T-helper 17 cell (primary cell): Measurements from ENCODE around the gene GNPAT. TPM values are rescaled to one million over a fixed set of nuclear protein-coding genes. Genes with fewer than 3 reads are reported as not detected.

Experiments
- ATAC-seq: fragments of 150-1000 bp; cut with Tn5 transposase; 2 replicates; pipeline ENCODE4 v1.10.0; 2021; ENCODE audit warnings: mild to moderate bottlenecking, moderate library complexity
- DNase-seq, 3 donors: peaks; one replicate each; pipeline versions ENCODE4 v3.0.0 to v3.0.0-alpha.2; 2020 to 2021
- H3K9me3 ChIP-seq: one replicate; pipeline ENCODE4 v1.7.0; 2013; ENCODE audit warnings: low read length, mild to moderate bottlenecking; ENCODE audit not compliant: control insufficient read depth, poor library complexity, severe bottlenecking
- H3K27ac Mint-ChIP-seq: one replicate; pipeline ENCODE4 v1.8.0; 2022; ENCODE audit warnings: mild to moderate bottlenecking, moderate library complexity, mixed read lengths
- H3K27me3 Mint-ChIP-seq: one replicate; pipeline ENCODE4 v1.8.0; 2022; ENCODE audit warnings: mixed read lengths
- H3K36me3 Mint-ChIP-seq: one replicate; pipeline ENCODE4 v1.8.0; 2022; ENCODE audit warnings: low read depth, mixed read lengths
- H3K4me1 Mint-ChIP-seq: one replicate; pipeline ENCODE4 v1.8.0; 2022; ENCODE audit warnings: mild to moderate bottlenecking, mixed read lengths
- H3K4me3 Mint-ChIP-seq: one replicate; pipeline ENCODE4 v1.8.0; 2022; ENCODE audit warnings: mild to moderate bottlenecking, moderate library complexity, mixed read lengths
- total RNA-seq, 4 donors: library from RNA in 2 of 4; stranded (reverse) in 2 of 4; gene quantifications; one replicate each; pipeline ENCODE4 v1.2.3 and lab custom pipeline; 2022 to 2026

Gene GNPAT
- total RNA-seq, 2 donors from 2014 or later = 16.4 to 20.3 TPM

DNA sequence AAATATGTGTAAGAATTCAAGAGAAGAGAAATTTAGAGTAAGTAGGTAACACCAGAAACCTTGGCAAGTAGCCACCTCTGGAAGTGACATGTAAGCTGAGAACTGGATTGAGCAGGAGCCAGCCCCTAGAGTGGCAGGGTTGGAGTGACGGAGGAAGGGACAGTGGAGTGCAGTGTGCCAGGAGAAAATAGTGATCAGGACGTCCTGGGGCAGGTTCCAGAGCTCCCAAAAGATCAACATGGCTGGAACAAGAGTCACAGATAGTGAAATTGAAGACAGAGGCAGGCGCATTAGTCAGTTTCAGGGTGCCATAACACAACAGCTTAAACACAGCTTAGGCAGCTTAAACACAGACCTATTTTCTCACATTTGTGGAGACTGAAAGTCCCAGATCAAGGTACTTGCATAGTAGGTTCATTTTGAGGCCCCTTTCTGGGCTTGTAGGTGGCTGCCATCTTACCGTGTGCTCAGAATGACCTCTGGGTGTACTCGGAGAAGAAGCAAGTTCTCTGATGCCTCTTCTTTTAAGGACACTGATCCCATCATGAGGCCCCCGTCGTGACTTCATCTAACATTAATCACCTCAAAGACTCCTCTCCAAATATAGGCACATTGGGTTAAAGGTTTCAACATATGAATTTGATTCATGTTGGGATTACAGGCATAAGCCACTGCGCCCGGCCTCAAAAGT lies 37.2 kb downstream of the GNPAT start:
- no peak for ATAC-seq
- Mint-ChIP-seq H3K4me3 (no peak overlapping the region), H3K27me3 (no peaks in the 10 kb centered on the region), H3K36me3 (peaks cover 16% of the 10 kb centered on the region), H3K27ac (no peak overlapping the region), H3K4me1 (no peaks in the 10 kb centered on the region)
- DNase-seq = no peak
- H3K9me3 ChIP-seq = no peaks in the 10 kb centered on the region

DNA sequence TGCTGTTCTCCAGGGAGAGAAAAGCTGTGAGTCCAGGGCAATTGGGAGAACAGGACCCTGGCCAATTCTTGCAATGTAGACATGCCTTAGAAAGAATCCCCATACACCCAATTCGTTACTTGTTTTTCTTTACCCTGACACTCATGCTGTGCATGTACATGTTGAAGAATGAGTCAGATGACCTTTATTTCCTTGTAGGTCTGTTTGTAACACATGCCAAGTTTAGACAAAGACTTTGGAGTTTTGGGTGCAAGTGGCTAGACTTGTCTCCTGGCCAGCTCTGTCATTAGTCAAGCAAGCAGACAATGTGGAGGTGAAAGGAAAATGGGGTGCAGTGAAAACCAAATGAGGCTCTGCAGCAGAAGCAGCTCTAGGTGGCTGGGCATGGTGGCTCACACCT lies 38.1 kb downstream of the GNPAT start:
- DNase-seq (no peak), ATAC-seq (no peak)
- H3K27me3 Mint-ChIP-seq = no peaks in the 10 kb centered on the region
- H3K4me1 Mint-ChIP-seq = no peaks in the 10 kb centered on the region
- H3K36me3 Mint-ChIP-seq = peaks cover 16% of the 10 kb centered on the region
- no peak overlapping the region for H3K4me3 Mint-ChIP-seq
- no peak overlapping the region for H3K27ac Mint-ChIP-seq
- no peaks in the 10 kb centered on the region for H3K9me3 ChIP-seq

DNA sequence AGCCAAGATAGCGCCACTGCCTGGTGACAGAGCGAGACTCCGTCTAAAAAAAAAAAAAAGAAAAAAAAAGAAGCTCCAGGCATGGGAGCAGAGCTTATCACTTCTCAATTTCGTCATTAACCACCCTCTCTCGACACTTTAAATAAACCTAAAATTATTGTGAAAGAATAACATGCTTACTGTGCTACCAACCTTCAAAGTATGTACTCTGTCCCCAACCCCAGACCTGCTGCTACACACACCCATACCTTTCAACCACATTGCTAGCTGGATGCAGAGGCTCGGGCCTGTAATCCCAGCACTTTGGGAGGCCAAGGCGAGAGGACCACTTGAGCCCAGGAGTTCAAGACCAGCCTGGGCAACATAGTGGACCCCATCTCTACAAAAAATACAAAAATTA lies 38.7 kb downstream of the GNPAT start:
- Mint-ChIP-seq H3K4me3 (no peak overlapping the region), H3K4me1 (no peaks in the 10 kb centered on the region), H3K27ac (no peak overlapping the region), H3K27me3 (no peaks in the 10 kb centered on the region), H3K36me3 (peaks cover 12% of the 10 kb centered on the region)
- no peak for ATAC-seq
- DNase-seq = no peak
- H3K9me3 ChIP-seq = no peaks in the 10 kb centered on the region

DNA sequence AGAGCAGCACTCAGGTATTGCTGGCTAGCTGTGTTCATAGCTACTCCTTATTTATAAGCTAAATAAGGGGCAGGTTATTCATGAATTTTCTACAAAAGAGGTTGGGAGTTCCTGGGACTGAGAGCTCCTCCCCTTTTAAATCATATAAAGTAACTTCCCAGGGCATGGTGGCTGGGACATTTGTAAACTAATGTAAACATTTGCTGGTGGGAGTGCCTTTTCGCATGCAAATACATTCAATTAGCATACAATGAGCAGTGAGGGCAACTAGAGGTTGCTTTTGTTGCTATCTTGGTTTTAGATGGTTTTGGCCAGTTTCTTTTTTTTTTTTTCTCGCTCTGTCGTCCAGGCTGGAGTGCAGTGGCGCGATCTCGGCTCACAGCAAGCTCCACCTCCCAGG lies 43.4 kb downstream of the GNPAT start:
- no peaks in the 10 kb centered on the region for H3K9me3 ChIP-seq
- DNase-seq (no peak), ATAC-seq (no peak)
- no peak overlapping the region for H3K27ac Mint-ChIP-seq
- H3K27me3 Mint-ChIP-seq = no peaks in the 10 kb centered on the region
- no peaks in the 10 kb centered on the region for H3K36me3 Mint-ChIP-seq
- H3K4me3 Mint-ChIP-seq = no peak overlapping the region
- no peaks in the 10 kb centered on the region for H3K4me1 Mint-ChIP-seq

DNA sequence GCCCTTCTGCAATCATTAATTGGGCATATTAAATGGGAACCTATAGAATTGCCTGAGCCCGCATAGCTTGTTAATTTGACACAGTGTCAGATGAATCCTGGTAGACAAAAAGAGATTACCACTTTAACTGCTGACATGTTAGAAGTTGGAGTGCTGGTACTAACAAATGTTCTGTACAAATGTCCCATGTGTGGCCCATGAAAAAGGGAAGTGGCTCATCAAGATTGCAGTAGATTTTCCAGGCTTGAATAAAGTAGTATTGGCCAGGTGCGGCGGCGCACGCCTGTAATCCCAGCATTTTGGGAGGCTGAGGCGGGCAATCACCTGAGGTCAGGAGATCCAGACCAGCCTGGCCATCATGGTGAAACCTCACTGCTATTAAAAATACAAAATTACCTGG lies 45.6 kb downstream of the GNPAT start:
- H3K27ac Mint-ChIP-seq = no peak overlapping the region
- no peaks in the 10 kb centered on the region for H3K4me1 Mint-ChIP-seq
- ATAC-seq = no peak

DNA sequence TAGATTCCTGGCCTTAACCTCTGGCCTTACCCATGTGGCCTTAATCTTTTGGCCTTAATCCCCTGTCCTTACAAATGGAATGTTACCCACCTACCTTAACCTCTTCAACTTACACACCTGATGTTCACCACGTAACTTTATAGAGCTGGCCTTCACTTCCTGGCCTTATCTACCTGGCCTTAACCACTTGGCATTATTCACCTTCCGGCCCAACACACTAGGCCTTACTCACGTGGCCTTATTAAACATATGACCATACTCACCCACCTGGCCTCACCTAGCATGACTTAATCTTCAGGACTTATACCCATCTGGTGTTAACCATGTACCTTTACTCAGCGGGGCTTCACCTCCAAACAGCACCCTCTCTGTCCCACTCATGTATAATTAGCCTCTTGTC lies 54.9 kb downstream of the GNPAT start:
- ATAC-seq (no peak), DNase-seq (no peak)
- Mint-ChIP-seq H3K4me3 (no peak overlapping the region), H3K36me3 (no peaks in the 10 kb centered on the region), H3K27me3 (no peaks in the 10 kb centered on the region), H3K27ac (no peak overlapping the region), H3K4me1 (no peaks in the 10 kb centered on the region)
- H3K9me3 ChIP-seq = no peaks in the 10 kb centered on the region

More for the DNA sequence above, 45.6 kb downstream of the GNPAT start:
- Mint-ChIP-seq H3K36me3 (no peaks in the 10 kb centered on the region), H3K27me3 (no peaks in the 10 kb centered on the region), H3K4me3 (no peak overlapping the region)
- no peaks in the 10 kb centered on the region for H3K9me3 ChIP-seq
- no peak for DNase-seq

DNA sequence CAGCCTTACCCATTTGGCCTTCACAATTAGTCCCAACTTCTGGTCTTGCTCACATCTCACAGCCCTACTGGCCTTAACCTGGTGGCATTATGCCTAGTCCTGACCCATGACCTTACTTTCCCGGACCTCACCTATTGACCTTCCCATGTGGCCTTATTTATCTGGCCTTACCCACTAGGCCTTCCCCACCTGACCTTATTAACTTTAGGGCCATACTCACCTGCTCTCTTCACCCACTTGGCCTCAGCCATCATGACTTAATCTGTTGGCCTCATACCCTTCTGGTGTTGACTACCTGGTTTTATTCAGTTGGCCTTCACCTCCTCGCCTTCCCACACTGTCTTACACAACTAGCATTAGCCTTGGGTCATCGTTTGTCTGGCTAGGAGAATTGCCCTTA lies 61.0 kb downstream of the GNPAT start:
- Mint-ChIP-seq H3K27me3 (no peaks in the 10 kb centered on the region), H3K4me3 (no peak overlapping the region), H3K4me1 (no peaks in the 10 kb centered on the region), H3K27ac (no peak overlapping the region), H3K36me3 (no peaks in the 10 kb centered on the region)
- H3K9me3 ChIP-seq = no peaks in the 10 kb centered on the region
- DNase-seq (no peak), ATAC-seq (no peak)

DNA sequence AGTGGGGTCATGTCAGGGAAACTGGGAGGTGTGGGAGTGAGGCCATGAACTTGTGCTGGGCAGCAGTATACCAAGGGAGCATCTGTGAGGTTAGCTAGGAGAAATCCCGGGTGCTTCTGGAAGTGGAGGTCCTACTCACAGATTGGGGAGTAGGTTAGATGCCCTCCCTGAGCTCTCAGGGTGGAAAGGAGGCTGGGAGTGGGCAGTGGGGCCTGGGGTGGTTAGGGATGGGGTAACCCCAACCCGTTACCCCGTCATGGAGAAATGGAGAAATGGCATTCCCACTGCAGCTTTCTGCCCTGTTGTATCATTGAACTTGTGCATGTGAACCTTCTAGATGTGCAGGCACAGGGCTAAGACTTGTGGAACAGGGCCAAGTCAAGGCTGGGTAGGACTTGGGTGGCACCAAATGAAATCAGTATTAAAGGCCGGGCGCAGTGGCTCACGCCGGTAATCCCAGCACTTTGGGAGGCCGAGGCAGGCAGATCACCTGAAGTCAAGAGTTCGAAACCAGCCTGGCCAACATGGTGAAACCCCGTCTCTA lies 69.5 kb downstream of the GNPAT start:
- no peaks in the 10 kb centered on the region for H3K9me3 ChIP-seq
- H3K27me3 Mint-ChIP-seq = peaks cover 9% of the 10 kb centered on the region
- H3K27ac Mint-ChIP-seq = no peak overlapping the region
- peaks cover 2% of the 10 kb centered on the region for H3K36me3 Mint-ChIP-seq
- peaks cover 3% of the 10 kb centered on the region for H3K4me1 Mint-ChIP-seq
- DNase-seq (no peak), ATAC-seq (no peak)
- no peak overlapping the region for H3K4me3 Mint-ChIP-seq

DNA sequence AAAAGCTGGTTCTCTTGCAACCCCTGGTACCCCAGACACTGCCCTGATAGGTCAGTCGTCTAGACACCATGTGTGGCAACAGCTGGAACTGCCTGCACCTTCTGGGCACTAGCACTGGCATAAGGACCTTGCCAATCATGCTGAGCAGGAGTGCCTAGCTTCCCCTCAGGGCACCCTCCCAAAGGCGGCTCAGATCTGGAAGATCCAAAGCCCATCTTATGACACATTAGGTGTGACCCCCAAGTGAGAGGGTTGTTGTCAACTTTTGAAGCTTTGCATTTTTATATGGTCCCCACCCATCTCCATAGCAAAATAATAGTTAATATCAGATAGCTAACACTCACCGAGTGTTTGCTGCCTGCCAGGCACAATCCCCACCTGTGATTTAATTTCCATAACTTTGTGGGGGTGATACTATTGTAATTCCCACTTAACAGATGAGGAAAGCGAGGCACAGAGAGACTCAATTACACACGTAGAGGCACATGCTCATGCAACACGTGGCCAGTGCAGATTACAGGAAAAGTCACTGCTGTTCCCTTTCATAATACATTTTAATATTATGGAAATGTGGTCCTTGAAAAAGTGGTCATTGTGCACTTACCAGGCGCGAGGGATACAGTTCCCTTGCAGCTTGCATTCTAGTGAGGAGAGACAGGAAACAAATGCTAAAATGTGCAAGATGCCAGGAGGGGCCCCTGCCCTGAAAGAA lies 70.9 kb downstream of the GNPAT start:
- H3K9me3 ChIP-seq = no peaks in the 10 kb centered on the region
- ATAC-seq (no peak), DNase-seq (no peak)
- Mint-ChIP-seq H3K27ac (no peak overlapping the region), H3K4me1 (peaks cover 6% of the 10 kb centered on the region), H3K36me3 (peaks cover 2% of the 10 kb centered on the region), H3K27me3 (peaks cover 9% of the 10 kb centered on the region), H3K4me3 (peak overlapping the region; percentile 1)

DNA sequence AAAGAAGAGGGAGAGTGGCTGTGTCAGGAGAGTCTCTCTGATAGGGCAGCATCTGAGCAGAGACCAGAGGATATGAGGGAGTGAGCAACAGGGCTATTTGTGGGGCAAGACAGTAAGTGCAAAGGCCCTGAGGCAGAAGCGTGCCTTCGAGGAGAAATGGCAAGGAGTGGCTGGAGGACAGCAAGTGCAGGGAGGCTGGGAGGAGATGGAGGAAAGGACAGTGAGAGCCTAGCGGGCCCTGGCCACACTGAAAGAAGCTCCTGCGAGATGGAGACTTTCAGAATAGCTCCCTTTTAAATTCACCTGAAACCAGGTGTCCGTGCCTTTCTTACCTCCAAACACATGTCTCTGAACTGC lies 71.4 kb downstream of the GNPAT start:
- H3K9me3 ChIP-seq = no peaks in the 10 kb centered on the region
- Mint-ChIP-seq H3K4me1 (peaks cover 6% of the 10 kb centered on the region), H3K36me3 (peaks cover 2% of the 10 kb centered on the region), H3K27me3 (peaks cover 9% of the 10 kb centered on the region), H3K27ac (no peak overlapping the region), H3K4me3 (peak overlapping the region; percentile 1)
- DNase-seq (no peak), ATAC-seq (no peak)

DNA sequence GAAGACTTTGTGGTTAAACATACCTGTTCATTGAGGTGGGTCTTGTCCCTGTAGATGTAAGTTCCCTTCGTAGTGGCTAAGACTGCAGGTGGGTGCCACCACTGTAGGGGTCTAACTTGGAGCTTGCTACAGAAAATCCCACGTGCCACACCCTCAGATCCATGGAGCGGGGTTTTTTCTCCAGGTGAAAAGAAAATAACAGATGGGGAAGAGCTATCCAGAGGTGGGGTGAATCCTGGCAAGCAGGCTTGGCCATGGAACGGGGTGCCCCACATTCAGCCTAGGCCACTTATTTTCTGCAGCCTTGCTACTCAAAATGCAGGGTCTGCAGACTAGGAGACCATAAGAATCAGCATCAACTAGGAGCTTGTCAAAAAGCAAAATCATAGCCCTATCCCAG lies 72.6 kb downstream of the GNPAT start:
- H3K4me1 Mint-ChIP-seq = peaks cover 6% of the 10 kb centered on the region
- no peak overlapping the region for H3K27ac Mint-ChIP-seq
- H3K4me3 Mint-ChIP-seq = no peak overlapping the region
- ATAC-seq (no peak), DNase-seq (no peak)
- H3K9me3 ChIP-seq = no peaks in the 10 kb centered on the region
- H3K36me3 Mint-ChIP-seq = peaks cover 2% of the 10 kb centered on the region
- H3K27me3 Mint-ChIP-seq = peaks cover 9% of the 10 kb centered on the region

DNA sequence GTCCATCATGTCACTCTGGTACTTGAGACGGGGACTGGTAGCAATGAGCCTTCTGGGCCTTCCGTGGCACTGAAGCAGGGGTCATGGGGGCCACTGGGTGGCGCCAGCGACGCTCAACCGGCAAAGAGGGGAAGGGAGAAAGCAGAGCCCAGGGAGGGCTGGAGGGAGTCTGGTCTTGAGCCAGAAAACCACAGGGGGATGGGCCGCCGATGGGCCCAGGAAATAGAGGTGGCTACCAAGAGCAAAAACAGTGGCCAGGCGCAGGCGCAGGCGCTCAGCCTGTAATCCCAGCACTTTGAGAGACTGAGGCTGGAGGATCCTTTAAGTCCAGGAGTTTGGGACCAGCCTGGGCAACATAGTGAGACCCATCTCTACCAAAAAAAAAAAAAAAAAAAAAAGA lies 74.9 kb downstream of the GNPAT start:
- H3K4me3 Mint-ChIP-seq = no peak overlapping the region
- H3K27ac Mint-ChIP-seq = no peak overlapping the region
- H3K9me3 ChIP-seq = no peaks in the 10 kb centered on the region
- peaks cover 4% of the 10 kb centered on the region for H3K27me3 Mint-ChIP-seq
- DNase-seq (no peak), ATAC-seq (peak; percentile 79)
- no peaks in the 10 kb centered on the region for H3K36me3 Mint-ChIP-seq
- H3K4me1 Mint-ChIP-seq = peaks cover 4% of the 10 kb centered on the region

DNA sequence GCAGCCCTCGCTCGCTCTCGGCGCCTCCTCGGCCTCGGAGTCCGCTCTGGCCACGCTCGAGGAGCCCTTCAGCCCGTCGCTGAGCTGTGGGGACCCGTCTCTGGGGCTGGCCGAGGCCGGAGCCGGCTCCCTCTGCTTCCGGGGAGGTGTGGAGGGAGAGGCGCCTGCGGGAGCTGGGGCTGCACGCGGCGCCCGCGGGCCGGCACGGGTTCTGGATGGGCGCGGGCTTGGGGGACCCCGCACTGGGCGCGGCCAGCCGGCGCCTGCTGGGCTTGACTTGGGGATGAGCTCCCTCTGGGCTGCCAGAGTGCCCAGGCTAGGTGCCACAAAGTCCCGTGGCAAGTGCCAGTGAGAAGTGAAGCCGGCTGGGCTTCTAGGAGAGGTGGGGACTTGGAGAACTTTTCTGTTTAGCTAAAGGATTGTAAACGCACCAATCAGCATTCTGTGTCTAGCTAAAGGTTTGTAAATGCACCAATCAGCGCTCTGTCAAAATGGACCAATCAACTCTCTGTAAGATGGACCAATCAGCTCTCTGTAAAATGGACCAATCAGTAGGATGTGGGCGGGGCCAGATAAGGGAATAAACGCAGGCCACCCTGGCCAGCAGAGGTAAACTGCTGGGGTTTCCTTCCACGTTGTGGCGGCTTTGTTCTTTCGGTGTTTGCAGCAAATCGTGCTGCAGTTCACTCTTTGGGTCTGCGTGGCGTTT lies 76.4 kb downstream of the GNPAT start:
- DNase-seq (no peak), ATAC-seq (no peak)
- Mint-ChIP-seq H3K4me3 (no peak overlapping the region), H3K27ac (no peak overlapping the region), H3K36me3 (no peaks in the 10 kb centered on the region), H3K27me3 (peaks cover 4% of the 10 kb centered on the region), H3K4me1 (peaks cover 4% of the 10 kb centered on the region)
- no peaks in the 10 kb centered on the region for H3K9me3 ChIP-seq
